SK-N-DZ (cell line): ENCODE results near the gene LTBP4.

Source experiments
- DNase-seq: peaks from one replicate; pipeline ENCODE4 v3.0.0-alpha.2; 2015; ENCODE audit warnings: low spot score

LTBP4 gene

DNA sequence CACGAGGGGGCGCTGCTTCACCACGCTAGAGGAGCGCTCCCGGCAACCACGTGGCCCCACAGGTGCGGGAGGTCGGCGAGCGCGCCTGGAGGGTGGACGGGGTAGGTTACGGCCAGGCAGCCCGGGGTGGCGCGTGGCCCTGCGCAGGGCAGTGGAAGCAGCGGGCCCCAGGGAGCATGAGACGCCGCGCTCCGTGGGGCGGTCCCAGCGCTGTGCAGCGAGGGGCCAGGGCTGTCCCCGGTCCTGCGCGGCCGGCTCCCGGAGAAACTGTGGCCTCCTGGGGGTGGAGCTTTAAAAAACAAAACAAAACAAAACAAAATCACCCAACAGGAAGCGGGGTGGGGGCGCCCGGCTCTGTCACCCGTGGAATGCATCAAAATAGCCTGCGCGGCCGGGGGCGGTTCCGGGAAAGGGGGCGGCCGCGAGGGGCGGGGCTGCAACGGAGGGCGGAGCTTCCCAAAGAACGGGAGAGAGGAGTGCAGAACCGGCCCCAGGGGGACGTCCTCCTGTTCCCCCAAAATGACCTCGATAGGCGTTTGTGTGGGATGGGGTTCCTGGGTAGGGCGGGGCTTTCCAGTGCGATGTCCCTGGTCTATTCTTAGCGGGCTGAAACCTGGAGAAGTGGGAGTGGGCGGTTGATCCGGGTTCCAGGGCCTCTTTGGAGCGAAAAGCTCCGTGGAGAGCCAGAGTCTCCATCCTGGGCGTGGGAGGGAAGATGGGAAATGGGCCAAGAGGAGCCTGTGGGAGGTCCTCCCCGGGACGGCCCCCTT, 61.9 kb downstream of the LTBP4 start:
- peak; percentile 80 for DNase-seq

DNA sequence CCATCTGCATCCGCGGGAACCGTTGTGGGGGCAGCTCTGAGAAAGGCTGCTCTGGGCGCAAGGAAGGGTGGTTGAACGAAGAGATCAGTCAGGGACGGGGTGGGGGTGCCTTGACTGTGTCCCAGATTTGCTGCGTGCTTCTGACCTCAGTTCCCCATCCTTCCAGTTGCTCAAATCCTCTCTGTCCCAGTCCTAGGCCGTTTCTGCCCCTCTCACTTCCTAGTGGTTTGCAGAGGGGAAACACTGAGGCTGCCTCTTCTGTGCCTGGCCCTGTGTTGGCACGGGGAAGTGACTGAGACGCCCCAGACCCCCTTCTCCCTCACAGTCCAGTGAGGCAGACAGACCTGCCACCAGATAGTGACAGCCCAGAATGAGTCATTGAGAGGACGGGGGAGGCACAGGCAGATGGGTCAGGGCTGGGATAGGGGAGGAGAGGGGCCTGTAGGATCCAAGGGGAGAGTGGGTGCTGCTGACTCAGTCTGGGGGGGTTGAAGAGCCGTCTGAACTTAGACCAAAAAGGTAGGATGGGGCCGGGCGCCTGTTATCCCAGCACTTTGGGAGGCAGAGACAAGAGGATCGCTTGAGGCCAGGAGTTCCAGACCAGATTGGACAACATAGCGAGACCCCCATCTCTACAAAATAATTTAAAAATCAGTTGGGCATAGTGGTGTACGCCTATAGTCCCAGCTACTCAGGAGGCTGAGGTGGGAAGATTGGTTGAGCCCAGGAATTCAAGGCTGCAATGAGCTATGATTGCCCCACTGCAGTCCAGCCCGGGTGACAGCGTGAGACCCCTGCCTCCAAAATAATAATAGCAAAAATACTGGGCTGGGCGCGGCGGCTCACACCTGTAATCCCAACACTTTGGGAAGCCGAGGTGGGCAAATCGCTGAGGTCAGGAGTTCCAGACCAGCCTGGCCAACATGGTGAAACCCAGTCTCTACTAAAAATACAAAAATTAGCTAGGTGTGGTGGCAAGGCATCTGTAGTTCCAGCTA, 62.8 kb downstream of the LTBP4 start:
- no peak for DNase-seq

DNA sequence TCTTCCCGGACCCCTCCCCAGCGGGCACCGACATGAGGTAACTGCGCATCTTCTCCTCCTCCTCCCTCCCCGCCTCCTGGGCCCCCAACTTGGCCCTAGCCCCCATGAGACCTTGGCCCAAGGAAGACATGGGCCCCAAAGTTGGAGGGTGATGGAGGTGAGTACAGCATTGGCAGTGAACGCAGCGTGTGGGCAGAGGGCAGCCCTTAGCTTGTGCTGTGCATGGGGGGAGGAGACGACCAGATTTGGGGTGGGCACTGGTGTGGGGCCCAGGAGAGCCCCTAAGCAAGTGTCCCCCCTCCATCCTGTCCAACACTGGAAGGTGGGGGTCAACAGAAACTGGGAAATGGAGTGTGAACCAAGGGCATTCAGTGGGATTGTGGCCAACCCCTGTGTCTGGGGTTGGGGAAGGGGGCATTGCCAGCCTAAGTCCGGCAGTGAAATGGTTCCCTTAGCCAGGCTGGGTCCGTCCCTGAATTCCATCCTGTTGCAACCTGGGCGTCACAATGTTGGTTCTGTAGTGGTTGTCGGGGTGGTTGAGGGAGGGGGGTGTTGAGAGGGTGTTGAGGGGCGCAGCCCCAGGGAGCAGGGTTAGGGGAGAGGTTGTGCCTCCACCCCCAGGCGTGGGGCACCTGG, 65.8 kb downstream of the LTBP4 start:
- no peak for DNase-seq

DNA sequence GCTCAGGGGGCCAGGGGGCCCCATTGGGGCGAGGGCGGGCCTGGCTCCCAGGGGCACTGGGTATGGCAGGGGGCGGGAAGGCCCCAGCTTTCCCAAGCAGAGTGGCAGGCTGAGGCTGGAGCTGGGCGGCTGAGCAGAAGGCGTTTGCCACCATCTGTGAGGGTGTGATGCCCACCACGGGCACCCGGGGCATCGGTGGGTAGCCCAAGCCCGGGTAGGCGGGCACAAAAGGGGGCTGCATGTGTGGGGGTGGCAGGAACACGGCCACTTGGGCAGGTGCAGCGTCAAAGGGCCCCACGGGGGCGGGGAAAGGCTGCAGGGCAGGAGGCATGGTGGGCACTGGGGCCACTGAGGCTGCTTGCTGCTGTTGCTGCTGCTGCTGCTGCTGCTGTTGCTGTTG, 66.4 kb downstream of the LTBP4 start:
- DNase-seq, result no peak

DNA sequence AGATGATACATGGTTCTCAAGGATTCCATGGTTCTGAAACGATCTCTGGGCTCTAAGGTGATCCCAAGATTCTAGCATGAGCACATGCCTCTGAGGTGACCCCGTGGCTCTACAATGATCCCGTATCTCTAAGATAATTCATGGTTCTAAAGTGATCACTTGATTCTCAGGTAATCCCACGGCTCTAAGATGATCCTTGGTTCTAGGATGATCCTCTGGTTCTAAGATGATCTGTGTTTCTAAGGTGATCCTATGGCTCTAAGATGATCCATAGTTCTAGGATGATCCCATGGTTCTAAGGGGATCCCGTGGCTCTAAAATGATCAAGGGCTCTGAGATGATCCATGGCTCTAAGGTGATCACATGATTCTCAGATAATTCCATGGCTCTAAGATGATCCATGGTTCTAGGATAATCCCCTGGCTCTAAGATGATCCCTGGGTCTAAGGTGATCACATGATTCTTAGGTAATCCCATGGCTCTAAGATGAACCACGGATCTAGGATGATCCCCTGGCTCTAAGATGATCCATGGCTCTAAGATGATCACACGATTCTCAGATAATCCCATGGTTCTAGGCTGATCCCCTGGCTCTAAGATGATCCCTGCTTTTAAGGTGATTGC, 67.9 kb downstream of the LTBP4 start:
- no peak for DNase-seq

DNA sequence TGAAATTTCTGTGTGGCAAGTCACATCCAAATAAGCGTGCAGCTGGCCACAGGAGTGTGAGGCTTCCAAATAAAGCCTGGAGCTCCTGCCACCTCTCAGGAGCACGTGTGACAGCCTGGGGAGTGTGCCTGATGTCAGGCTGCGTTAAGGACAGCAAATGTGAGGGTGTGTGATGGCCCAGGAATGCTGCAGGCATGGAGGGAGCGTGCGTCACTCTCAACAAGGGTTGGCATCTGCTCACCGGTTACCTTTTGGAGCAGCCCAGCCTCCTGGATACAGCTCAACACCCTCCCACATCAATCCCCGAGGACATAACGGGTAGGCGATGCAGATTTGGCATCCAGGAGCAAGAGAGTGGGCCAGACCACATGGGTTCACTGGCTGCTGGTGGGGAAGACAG, 70.2 kb downstream of the LTBP4 start:
- DNase-seq, result no peak

DNA sequence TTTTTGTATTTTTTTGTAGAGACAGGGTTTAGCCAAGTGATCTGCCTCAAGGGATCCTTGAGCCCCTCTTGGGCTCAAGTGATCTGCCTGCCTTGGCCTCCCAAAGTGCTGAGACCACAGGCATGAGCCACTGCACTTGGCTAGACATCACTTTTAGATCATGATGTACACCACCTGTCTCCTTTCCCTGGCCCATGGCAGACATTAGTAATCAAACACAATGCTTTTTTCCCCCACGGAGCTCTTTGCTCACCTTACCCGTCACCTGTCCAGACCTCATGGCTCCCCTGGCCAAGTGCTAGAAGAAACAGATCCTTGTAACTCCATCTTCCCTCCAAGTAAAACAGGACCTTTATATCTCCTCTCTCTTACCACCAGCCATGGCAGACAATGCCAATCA, 70.9 kb downstream of the LTBP4 start:
- no peak for DNase-seq

DNA sequence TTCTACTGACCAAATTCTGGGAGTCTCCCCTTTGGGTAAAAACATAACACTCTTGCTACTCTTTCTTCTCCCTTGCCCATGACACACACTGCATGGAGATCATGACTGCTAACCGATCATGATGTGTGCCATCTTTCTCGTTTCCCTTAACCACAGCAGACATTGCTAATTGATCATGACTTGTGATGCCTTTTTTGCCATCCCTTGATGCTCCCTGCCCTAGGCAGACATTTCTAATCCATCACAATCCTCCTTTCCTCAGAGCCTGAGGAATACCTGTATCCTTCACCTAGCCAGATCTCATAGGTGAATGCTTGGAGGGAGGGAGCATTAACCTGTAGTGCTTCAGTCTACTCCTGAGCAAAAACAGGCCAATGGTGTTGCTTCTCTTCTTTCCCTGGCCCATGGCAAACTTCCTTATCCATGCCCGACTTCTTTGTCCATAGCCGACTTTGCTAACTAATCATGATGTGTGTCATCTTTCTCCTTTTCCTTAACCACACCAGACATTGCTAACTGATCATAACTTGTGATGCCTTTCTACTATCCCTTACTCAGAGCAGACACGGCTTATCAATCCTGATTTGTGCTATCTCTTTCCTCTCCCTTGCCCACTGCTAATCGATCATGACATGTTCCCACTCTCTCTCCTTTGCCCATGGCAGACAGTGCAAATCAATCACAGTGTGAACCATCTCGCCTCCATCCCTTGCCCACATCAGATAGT, 71.6 kb downstream of the LTBP4 start:
- no peak for DNase-seq

DNA sequence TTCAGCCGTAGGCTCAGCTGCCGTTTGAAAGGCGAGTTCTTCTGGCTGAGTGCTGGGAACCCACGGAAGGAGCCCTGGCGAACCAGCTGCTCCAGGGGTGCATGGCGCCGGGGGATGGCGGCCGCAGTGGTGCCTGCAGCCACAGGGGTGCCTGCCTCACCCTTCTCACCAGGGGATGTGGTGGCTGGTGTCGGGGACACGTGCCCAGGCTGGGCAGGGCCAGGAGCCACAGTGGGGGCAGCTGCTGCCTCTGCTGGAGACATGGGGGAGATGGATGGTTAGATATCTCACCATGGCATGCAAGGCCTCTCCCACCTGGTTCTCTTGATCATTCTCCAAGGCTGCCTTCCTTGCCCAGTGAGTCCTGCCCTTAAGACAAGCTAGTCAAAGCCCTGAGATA, 72.2 kb downstream of the LTBP4 start:
- DNase-seq, result no peak

DNA sequence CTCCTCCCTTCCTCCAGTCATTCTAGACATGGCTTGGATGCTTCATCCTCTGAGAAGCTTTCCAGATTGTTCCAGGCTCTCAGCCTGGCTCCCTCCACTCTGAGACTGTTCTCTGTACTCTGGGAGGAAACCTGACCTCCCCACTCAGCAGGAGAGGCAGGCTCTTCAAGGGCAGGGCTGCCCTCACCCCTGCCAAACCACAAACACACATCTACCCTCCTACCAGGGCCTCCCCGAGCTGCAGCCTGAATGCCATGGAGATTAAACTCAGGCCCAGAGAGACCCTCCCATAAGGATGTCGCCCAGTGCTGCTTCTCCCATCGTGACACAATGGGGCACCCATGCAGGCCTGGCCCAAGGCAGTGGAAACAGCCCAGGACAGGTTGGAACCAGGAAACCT, 73.1 kb downstream of the LTBP4 start:
- no peak for DNase-seq

DNA sequence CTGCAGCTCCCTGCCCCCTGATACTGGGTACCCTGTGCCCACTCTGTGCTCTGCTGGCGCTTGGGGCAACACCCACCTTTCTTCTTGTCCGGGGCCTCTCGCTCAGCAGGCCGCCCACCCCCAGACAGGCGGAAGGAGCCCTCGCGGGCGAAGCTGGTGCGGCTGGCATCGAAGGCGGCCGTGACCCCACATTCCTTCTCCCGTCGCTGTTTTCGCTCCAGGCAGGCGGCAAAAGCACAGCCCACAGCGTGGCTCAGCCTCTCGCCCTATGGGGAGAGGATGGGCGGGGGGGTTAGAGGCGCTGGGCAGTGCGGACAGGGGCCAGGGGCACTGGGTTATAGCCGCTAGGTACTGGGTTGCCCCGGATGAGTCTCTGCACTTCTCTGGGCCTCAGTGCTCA, 76.0 kb downstream of the LTBP4 start:
- DNase-seq, result no peak
